Skeletal muscle cell (primary cell): ENCODE results near the gene PTGR3.

ENCODE experiments used
- DNase-seq: peaks from one replicate; pipeline ENCODE4 v3.0.0-alpha.2; 2010; ENCODE audit warnings: low read depth
- H3K4me3 ChIP-seq: 2 replicates; pipeline ENCODE4 v1.5.1; 2011; ENCODE audit warnings: low read depth, mild to moderate bottlenecking, control low read depth, low read length, moderate library complexity

Gene PTGR3

GRCh38 chr18:75238786-75239185 lies 29.8 kb upstream of the PTGR3 start:
- H3K4me3 ChIP-seq = no peak overlapping the region
- DNase-seq = no peak

- no peak for DNase-seq
- no peak overlapping the region for H3K4me3 ChIP-seq
Measured at GRCh38 chr18:75238100-75238499, 29.2 kb upstream of the PTGR3 start.

GRCh38 chr18:75235896-75236295 lies 27.0 kb upstream of the PTGR3 start:
- no peak for DNase-seq
- no peak overlapping the region for H3K4me3 ChIP-seq

GRCh38 chr18:75234901-75235300 lies 26.0 kb upstream of the PTGR3 start:
- DNase-seq = no peak

GRCh38 chr18:75231053-75231406 lies 22.1 kb upstream of the PTGR3 start:
- DNase-seq = no peak
- H3K4me3 ChIP-seq = no peak overlapping the region

More at GRCh38 chr18:75234901-75235300, 26.0 kb upstream of the PTGR3 start:
- H3K4me3 ChIP-seq = no peak overlapping the region

GRCh38 chr18:75230163-75231052 lies 21.5 kb upstream of the PTGR3 start:
- no peak overlapping the region for H3K4me3 ChIP-seq
- no peak for DNase-seq

GRCh38 chr18:75229437-75229836 lies 20.5 kb upstream of the PTGR3 start:
- no peak for DNase-seq
- no peak overlapping the region for H3K4me3 ChIP-seq

- no peak overlapping the region for H3K4me3 ChIP-seq
- no peak for DNase-seq
Measured at GRCh38 chr18:75228967-75229366, 20.0 kb upstream of the PTGR3 start.

- no peak overlapping the region for H3K4me3 ChIP-seq
Measured at GRCh38 chr18:75227535-75228296, 18.8 kb upstream of the PTGR3 start.

GRCh38 chr18:75226956-75227316 lies 18.0 kb upstream of the PTGR3 start:
- no peak overlapping the region for H3K4me3 ChIP-seq

More at GRCh38 chr18:75227535-75228296, 18.8 kb upstream of the PTGR3 start:
- no peak for DNase-seq

GRCh38 chr18:75226286-75226955 lies 17.5 kb upstream of the PTGR3 start:
- no peak for DNase-seq
- peak overlapping the region; percentile 8 for H3K4me3 ChIP-seq

More at GRCh38 chr18:75226956-75227316, 18.0 kb upstream of the PTGR3 start:
- no peak for DNase-seq

GRCh38 chr18:75223687-75224347 lies 14.9 kb upstream of the PTGR3 start:
- DNase-seq = no peak
- H3K4me3 ChIP-seq = no peak overlapping the region

- DNase-seq = no peak
- H3K4me3 ChIP-seq = no peak overlapping the region
Measured at GRCh38 chr18:75222407-75222806, 13.5 kb upstream of the PTGR3 start.

- no peak overlapping the region for H3K4me3 ChIP-seq
- DNase-seq = no peak
Measured at GRCh38 chr18:75221897-75222296, 13.0 kb upstream of the PTGR3 start.

- no peak for DNase-seq
- H3K4me3 ChIP-seq = no peak overlapping the region
Measured at GRCh38 chr18:75221397-75221796, 12.5 kb upstream of the PTGR3 start.

- no peak for DNase-seq
- no peak overlapping the region for H3K4me3 ChIP-seq
Measured at GRCh38 chr18:75220551-75221355, 11.8 kb upstream of the PTGR3 start.

GRCh38 chr18:75219745-75220375 lies 10.9 kb upstream of the PTGR3 start:
- DNase-seq = no peak
- H3K4me3 ChIP-seq = no peak overlapping the region
